Measurements from ENCODE around the gene NIN.
A peak's percentile ranks its signal among the peaks of the same experiment; 100 is the strongest.

Gene NIN, protein sequence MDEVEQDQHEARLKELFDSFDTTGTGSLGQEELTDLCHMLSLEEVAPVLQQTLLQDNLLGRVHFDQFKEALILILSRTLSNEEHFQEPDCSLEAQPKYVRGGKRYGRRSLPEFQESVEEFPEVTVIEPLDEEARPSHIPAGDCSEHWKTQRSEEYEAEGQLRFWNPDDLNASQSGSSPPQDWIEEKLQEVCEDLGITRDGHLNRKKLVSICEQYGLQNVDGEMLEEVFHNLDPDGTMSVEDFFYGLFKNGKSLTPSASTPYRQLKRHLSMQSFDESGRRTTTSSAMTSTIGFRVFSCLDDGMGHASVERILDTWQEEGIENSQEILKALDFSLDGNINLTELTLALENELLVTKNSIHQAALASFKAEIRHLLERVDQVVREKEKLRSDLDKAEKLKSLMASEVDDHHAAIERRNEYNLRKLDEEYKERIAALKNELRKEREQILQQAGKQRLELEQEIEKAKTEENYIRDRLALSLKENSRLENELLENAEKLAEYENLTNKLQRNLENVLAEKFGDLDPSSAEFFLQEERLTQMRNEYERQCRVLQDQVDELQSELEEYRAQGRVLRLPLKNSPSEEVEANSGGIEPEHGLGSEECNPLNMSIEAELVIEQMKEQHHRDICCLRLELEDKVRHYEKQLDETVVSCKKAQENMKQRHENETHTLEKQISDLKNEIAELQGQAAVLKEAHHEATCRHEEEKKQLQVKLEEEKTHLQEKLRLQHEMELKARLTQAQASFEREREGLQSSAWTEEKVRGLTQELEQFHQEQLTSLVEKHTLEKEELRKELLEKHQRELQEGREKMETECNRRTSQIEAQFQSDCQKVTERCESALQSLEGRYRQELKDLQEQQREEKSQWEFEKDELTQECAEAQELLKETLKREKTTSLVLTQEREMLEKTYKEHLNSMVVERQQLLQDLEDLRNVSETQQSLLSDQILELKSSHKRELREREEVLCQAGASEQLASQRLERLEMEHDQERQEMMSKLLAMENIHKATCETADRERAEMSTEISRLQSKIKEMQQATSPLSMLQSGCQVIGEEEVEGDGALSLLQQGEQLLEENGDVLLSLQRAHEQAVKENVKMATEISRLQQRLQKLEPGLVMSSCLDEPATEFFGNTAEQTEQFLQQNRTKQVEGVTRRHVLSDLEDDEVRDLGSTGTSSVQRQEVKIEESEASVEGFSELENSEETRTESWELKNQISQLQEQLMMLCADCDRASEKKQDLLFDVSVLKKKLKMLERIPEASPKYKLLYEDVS (N-terminal part only)

GRCh38 chr14:50830932-50831725 is at the start of gene NIN:
Gene NIN (minus strand): TSS chr14:50831162. CDS start chr14:50822056, 9,106 bp downstream.
- peak; percentile 27 for DNase-seq

- DNase-seq = no peak
These were observed 44.6 kb upstream of the NIN start for GRCh38 chr14:50875359-50876070.

- no peak for DNase-seq
These were observed 43.8 kb upstream of the NIN start for GRCh38 chr14:50874757-50875156.

GRCh38 chr14:50871914-50872732 is 41.2 kb upstream of the NIN start, which contains the start of gene ABHD12B:
Gene ABHD12B (plus strand): TSS chr14:50872053. CDS start chr14:50872175, 122 bp downstream.
- no peak for DNase-seq

GRCh38 chr14:50871228-50871627 is 40.3 kb upstream of the NIN start:
- no peak for DNase-seq

GRCh38 chr14:50865391-50866076 is 34.6 kb upstream of the NIN start:
- DNase-seq = no peak

GRCh38 chr14:50864946-50865345 is 34.0 kb upstream of the NIN start:
- DNase-seq = no peak

GRCh38 chr14:50864237-50864636 is 33.3 kb upstream of the NIN start:
- no peak for DNase-seq

GRCh38 chr14:50862036-50862570 is 31.1 kb upstream of the NIN start:
- no peak for DNase-seq

DNA sequence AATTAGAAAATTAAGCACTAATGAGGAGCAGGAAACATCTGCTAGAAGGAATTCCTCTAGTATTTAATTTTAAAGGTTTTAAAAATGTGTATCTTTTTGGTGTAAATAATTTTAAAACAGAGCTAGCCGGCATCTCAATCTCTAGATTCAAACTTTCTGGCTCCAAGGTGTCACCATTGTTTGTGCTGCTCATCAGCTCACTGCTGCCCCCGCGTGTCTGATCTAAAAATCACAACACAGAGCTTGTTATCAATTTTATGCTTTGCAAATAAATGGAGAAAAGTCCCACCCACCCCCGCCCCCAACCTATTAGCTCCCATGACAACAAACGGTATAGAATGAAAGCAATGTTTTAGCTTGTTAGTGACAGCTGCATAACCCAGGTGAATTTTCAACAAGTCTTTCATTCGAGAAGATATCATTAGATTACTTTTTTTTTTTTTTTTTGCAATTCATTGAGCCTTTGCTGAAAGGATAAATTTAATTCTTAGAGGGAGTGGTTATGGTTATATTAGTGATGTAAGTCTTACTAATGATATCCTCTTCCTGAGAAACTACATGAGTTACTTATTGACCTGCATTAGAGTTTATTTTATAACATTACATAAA is 29.6 kb upstream of the NIN start:
- peak; percentile 58 for DNase-seq

- no peak for DNase-seq
These were observed 28.3 kb upstream of the NIN start for GRCh38 chr14:50859296-50859624.

DNA sequence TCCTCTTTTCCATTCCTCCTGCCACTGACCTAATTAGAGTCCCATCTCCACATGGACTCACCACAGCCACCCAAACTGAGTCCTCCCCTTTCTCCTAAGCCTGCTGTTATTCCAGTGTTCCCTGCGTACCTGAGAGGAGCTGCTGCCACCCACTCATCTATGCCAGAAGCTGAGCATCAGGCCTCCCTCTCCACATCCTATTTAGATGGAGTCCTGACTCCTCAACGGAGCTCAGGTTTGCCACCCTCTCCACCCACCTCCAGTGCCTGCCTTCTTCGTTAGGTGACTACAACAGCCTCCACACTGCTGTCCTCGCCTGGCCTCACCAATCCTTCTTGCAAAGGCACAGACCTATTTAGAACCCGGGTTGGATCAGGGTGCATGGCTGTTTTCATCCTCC is 25.7 kb upstream of the NIN start:
- DNase-seq = no peak

GRCh38 chr14:50855558-50855957 is 24.6 kb upstream of the NIN start:
- no peak for DNase-seq

DNA sequence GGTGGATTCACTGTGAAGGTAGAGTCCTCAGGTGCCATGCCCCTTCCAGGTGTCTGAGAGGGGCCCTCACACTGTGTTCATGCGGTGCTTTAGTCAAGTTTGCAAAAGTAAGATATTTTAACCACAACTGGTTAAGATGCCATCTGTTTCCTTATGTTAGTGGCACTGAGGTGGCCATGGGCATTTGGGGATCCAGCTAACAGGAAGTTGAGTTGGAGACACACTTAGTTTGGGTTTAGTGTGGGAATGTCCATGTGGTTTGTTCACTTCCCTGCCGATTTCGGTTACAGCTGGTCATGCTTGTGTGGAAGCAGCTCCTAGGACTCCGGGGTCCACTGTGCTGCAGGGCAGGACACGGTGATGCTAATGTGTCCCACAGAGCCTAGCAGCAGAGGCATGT is 23.6 kb upstream of the NIN start:
- no peak for DNase-seq

DNA sequence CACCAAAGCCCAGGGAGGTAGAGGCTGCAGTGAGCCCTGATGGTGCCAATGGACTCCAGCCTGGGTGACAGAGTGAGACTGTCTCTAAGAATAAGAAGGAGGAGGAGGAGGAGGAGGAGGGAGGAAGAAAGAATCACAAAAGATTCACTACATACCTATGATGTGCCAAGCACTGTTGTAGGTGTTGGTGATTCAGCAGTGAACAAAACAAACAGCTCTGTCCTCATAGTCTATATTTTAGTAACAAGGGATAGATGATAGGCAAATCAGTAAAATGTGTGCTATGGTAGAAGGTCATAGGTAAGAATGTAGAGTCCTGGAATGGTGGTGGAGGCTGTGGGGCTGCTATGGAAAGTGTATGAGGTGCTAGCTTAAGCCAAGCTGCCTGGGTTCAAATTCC is 22.9 kb upstream of the NIN start:
- no peak for DNase-seq

DNA sequence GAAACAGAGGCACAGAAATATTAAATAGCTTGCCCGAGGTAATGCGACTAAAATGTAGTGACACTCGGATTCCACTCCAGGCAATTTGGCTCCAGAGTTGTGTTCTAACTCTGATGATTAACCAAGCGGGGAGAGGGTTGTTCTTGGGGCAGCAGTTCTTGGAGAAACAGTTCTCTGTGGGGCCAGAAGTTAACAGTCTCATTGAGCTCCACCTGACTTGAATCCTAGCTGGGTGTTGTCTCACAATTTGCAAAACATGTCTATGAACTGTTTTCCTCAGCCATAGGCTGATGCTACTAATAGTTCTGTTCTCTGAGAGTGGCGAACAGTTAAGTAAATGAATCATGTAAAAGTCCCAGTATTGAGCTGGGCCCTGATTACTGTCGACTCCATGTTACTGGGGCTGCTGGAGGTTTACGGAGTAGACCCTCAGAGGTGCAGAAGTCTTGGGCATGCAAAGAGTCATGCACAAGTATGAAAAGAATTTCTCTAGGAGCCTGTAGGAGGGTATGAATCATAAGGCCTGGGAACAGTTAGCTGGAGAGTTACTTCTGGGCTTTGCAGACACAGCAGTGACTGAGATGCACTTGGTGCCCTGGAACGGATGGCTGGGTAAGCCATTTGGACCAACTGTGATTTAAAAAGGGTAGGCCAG is 15.4 kb upstream of the NIN start:
- DNase-seq = no peak

DNA sequence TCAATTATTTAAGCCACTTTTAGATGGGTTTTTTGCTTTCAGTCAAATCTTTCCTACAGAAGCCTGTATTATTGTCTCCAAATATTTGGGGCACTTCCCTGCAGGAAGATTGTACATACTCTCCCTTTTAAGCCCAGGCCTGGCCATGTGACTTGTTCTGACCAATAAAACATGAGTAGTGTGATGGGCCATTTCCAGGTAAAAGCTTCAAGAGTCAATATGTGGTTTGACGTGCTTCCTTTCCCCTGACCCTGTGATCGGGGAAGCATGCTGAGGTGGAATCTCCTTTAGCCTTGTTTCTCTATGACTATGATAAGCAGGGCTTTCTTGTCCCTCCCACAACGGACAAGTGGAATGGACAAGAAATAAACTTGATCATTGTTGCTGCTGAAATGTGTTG is 14.2 kb upstream of the NIN start:
- no peak for DNase-seq

- DNase-seq = no peak
These were observed 13.4 kb upstream of the NIN start for GRCh38 chr14:50844391-50844790.

GRCh38 chr14:50839691-50840090 is 8.7 kb upstream of the NIN start:
- DNase-seq = no peak
